GM19397 (cell line): ENCODE measurements around the gene SERPINA10.

Source experiments
- ATAC-seq: cut with Tn5 transposase; IDR thresholded peaks from one replicate; pipeline ENCODE4 v1.9.1; 2021; ENCODE audit warnings: mild to moderate bottlenecking, moderate library complexity; ENCODE audit not compliant: unreplicated experiment

The SERPINA10 gene, protein sequence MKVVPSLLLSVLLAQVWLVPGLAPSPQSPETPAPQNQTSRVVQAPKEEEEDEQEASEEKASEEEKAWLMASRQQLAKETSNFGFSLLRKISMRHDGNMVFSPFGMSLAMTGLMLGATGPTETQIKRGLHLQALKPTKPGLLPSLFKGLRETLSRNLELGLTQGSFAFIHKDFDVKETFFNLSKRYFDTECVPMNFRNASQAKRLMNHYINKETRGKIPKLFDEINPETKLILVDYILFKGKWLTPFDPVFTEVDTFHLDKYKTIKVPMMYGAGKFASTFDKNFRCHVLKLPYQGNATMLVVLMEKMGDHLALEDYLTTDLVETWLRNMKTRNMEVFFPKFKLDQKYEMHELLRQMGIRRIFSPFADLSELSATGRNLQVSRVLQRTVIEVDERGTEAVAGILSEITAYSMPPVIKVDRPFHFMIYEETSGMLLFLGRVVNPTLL

DNA sequence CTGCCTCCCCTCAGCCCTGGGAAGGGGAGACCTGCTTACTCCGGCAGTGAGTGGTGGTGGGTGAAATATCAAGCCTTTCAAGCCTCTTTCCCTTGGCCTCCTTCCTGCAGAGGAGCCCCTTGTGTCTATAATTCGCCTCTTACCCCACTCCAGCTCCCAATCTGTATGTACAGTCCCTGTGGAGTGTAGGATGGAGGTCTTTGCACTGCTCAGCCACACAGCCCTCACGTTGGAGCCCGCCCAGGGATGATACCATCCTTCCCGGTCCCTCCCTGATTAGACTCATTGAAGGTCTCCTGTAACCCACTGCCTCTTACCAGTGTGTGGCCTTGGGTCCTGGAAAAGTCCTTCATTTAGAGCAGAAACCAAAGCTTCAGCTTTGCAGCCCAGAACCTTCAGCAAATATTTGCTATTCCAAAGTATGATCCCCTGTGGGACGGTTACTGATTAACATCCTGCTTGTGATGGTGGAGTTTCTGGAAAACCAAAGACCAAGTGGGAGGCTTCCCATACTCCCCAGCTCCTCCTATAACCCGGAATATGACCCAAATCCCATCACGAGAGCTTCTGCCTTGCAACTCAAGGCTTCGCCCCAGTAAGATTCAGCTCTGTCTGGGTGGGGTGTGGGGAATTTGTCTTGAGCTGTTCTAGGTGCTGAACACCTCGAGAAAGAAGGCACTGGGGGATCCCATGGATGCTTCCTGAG lies at the start of gene SERPINA10:
Gene SERPINA10, minus strand, starts transcription at position 397 of the 706 bp plus-strand sequence. CDS start 2,675 bp downstream, outside the sequence.
- no peak for ATAC-seq

DNA sequence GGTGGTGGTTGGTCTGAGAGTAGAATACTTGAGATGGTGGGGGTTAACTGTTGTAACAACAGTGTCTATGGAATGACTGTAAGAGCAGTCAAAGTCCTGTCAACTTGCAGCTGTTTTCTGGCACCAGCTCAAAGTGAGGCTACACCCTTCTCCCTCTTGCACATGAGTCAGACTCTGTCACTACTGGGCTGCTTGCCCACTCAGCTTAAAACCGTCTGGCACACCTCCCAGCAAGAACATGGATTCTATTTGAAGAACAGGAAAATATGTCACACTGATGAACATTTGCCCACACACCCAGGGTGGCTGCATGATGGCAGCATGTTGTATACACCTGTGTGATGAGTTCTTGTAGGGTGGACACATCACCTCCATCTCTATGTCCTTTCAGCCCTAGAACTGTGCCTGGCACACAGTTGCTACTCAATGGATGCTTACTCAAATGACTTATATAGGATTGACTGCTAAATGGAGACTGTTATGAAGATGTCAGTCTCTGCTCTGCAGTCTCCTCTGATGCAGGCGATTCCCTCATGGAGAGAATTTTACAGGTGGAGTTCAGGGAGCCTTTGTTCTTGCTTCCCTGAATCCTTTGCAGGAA lies 49.4 kb upstream of the SERPINA10 start:
- no peak for ATAC-seq

DNA sequence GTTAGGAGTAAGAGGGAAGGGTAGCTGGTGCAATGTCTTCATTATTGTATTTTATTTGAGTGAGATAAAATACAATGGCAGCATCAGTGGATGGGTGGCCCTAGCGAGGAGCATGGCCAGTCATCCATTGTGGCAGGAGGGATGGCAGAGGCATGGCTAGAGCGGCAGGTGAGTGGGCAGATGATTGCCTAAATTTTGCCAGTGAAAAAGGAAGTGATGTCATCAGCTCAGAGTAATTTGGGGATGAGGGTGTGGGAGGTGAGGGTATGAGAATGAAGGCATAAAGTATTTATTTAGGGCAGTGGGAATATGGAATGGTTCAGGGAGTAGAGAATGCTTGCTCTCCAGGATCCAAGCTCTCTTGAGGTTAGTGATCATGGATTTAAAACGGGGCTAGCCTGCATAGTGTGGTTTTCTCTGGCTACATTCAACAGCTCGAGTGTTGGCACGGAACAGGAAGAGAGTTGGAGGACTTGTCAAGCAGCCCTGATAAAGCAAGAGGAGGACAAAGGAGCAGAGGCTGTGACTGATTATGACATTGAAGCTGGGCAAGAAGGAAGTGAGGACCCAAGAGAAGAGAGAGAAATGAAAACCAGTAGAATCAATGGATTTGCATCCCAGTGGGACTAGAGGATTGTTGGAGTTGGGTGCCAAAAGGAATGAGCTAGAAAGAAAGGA lies 48.7 kb upstream of the SERPINA10 start:
- no peak for ATAC-seq

DNA sequence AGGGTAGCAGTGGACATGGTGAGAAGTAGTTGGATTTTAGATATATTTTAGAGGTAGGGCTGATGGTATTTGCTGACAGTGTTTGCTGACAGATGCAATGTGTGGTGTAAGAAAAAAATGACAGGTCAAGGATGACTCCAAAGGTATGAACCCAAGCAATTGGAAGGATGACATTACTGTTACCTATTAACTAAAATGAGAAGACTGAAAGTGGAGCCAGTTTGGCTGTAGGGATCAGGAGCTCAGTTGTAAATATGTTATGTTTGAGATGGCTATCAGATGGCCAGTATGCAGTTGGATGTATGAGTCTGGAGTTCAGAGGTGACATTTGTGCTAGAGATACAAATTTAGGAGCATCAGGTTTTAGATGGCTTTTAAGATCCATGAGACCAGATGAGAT lies 47.5 kb upstream of the SERPINA10 start:
- ATAC-seq: no peak

DNA sequence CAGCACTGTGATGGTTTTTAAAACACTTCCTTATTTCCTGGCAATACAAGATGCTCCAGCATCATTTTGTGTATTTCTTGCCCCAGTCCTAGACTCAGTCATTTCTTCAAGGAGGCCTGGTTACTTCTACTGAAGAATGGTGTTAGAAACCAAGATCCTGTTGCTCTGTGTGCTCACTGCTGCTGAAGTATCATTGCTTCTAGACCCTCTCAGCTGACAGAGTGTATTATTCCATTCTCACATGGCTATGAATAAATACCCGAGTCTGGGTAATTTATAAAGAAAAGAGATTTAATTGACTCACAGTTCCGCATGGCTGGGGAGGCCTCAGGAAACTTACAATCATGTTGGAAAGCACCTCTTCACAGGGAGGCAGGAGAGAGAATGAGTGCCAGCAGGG lies 45.0 kb upstream of the SERPINA10 start:
- no peak for ATAC-seq

DNA sequence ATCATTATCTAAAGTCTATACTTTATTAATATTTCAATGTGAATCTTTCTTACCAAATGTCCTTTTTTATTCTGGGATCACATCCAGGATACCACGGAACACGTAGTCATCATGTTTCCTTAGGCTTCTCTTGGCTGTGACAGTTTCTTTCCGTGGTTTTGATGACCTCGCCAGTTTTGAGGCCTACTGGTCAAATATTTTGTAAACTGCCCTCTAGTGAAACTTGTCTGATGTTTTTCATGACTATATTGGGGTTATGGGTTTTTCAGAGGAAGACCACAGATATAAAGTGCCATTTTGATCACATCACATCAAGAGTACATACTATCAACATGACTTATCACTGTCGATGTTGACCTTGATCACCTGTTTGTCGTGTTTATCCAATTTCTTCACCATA lies 44.2 kb upstream of the SERPINA10 start:
- no peak for ATAC-seq

DNA sequence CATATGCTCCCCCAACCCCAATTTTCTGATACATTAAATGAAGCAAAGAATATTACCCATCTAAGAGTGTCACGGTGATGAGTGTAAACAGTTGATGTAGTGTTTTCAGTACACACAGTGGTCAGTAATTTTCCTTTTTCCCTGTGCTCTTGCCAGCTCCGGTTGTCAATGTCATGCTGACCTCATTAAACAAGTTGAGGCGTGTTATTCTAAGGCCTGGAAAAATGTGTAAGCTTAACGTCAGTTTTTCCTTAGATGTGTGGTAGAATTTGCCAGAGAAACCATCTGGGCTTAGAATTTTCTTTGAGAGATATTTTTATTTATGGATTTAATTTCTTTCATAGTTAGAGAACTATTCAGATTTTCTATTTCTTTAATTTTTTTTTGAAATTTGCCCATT lies 41.8 kb upstream of the SERPINA10 start:
- ATAC-seq: no peak

DNA sequence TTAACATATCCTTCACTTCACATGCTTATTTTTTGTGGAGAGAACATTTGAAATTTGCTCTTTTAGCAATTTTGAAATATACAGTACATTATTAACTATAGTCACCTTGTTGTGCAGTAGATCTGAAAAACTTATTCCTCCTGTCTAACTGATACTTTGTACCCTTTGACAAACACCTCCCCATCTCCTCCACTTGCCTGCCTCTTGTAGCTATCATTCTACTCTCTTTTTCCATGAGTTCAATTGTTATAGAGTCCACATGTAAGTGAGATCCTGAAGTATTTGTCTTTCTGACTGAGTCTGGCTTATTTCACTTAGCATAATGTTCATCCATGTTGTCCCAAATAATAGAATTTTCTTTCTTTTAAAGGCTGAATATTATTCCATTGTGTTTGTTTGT lies 39.5 kb upstream of the SERPINA10 start:
- no peak for ATAC-seq

DNA sequence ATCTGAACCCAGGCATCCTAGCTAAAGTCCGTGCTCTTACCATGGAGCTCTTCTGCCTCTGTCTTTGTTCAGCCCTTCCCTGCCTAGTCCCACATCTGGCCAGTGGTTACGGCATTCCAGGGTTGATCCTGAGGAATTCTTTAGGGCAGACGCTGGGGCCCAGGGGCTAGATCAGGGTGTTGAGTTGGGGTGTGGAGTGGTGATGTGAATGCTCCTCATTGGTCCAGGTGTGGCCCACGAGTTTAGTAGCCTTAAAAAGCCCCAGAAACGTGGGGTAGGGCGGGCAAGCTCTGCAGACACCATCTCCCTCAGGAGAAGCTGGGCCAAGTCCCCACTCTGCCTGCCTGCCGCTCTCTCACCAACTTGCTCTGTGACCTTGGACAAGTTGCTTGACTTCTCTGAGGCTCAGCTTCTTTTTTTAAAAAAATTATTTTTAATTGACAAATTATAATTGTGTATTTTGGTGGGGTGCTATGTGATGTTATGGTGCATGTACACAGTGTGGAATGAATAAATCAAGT lies 39.1 kb upstream of the SERPINA10 start:
- ATAC-seq: no peak

DNA sequence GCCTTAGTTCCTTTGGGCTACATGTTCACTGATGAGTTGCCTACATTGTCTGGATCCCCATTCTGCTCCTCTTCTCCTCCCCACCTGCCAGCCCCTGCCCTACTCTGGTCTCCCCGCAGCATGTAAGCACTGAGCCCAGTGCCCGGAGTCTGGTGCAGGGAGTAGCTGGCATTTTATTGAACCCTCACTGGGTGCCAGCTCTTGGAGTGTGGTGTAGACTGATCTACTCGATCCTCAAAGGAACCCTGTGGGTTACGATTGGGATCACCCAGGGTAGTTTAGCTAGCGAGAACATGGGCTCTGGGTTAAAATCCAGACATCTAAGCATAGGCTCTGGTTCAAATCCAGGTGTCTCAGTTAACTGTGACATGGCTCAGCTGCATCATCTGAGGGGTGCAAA lies 38.4 kb upstream of the SERPINA10 start:
- no peak for ATAC-seq

DNA sequence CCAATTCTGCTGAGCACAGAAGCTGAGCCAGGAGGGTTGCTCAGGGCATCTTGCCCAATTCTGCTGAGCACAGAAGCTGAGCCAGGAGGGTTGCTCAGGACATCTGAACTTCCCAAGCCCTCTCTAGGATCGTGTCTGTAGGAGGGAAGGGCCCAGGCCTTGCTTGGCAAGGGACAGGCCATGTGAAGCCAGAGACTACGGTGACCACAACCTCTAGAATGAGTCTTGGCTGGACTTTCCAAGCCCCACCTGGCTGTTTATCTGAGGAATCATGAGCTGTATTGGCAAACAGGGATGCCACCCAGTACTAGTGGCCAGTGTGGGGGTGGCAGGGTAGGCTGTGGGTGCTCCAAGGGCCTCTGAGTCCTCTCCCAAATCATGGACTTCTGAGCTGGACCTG lies 37.8 kb upstream of the SERPINA10 start:
- ATAC-seq: no peak

DNA sequence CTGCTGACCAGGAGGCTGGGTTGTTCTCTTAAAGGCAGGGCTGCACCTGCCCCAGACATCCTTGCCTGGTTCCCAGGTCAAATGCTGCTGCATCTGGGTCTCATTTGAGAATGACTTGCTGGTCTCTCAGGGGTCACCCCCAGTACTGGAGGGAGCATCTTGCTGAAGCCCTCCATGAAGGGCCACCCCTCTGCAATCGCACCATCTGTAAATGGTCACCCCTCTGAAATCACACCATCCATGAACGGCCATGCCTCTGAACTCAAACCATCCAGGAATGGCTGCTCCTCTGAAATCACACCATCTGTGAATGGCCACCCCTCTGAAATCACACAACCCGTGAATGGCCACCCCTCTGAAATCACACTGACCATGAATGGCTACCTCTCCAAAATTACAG lies 37.4 kb upstream of the SERPINA10 start:
- ATAC-seq: no peak

DNA sequence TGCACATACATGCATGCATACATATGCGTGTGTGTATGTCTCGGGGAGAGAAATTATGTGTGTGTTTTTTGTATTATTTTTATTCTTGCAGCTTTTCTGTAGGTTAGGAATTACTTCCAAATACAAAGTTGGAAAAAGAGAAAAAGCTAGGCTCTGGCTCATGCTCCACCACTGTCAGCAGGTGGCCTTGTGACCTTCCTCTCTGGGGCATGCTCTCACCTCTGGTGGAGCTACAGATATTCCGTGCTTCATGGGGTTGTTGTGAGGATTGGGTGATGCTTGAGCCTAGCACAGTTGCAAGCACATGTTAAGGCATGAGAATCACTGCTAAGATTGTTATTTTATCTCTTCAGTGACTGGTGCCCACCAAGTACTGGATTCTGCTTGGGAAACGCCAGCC lies 36.8 kb upstream of the SERPINA10 start:
- no peak for ATAC-seq

DNA sequence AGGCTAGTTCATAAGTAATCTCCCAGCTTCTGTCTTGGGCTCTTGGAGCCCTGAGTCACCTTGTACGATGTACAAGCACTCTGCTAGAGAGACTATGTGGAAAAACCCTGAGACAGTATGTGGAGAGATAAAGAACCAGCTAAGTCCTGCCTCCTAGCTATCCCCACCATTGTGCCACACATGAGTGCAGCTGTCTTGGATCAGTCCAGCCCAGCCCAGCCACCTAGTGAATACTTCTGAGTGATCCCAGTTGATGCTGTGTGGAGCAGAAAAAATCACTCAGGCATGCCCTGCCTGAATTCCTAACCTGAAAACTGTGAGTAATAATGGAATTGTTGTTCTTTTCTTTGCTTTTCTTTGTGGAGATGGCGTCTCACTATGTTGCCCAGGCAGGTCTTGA lies 35.1 kb upstream of the SERPINA10 start:
- ATAC-seq: no peak

DNA sequence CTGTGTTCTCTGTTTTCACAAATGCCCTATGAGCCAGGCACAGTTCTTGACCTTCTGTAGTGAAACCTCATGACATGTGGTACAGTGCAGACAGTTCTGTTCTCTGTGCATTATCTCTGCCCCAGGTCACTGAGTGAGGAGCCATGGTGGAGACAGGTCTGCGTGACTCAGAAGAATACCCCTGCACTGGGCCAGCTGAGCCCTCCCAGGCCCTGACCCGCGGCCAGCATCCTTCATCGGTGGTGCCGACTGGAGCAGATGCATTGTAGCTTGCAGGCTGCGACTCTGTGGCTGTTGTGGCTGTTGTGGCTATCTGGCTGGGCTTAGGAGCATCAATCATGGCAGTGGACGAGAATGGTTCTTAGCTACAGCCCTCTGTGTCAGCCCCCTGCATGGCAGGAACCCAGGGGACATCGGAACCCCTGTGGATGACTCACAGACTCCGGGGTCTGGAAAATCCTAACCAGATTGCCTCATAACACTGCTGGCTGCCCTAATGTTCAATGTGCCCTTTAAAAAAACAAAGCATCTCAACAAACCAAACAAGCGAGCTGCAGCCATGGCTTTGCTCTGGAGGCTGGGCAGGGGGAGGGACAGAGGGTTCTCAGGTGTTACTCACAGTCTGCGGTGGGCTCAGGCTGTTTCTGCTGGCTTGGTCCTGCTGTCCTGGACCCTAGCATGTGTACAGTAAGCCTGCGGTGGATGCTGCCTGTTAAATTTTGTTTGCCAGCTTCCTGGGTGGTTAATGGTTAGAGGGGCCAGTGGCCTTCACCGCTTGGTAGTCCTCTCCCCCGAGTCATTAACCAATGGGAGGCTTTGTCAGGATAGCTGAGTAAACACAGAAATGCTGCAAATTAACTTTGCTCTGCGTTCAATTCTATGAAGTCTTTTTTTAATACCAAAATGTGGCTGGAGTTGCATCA lies 29.8 kb upstream of the SERPINA10 start, which contains the start of gene SERPINA6:
Gene SERPINA6, minus strand, starts transcription at position 689 of the 923 bp plus-strand sequence. CDS start 8,688 bp downstream, outside the sequence.
- ATAC-seq: no peak

DNA sequence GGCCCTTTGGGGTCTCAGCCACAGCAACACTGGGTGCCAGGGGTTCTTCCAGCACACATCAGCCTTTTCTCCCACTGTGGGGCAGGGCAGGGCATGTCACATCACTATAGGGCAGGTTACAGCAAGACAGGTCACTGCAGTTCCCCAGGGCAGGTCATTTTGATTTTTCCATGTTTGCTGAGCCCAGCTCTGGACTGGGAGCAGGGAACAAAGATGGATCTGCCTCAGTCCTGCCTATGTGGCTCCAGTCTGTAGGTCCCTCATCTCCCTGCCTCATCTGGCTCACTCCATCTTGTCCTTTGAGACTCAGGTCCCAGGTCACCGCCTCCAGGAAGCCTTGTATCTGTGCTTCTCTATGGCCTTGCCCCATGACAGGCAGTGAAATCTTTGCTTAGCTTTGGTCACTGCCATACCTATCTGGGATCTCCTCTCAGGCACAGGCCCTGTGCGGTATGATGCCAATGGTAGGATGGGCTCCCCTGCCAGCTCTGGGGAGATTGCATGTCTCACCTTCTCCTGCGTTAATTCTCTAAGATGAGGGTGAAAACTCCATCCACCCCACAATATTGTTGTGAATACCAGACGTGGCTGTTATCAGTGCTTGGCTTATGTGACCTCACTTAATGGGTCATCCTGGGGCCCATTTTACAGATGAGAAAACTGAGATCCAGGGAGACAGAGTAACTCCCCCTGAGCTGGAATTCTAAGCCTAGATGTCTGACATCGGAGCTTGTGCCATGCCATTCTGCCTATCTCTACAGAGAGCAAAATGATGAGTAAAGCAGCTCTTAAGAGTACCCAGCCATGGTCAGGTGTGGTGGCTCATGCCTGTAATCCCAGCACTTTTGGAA lies 28.6 kb upstream of the SERPINA10 start:
- no peak for ATAC-seq

DNA sequence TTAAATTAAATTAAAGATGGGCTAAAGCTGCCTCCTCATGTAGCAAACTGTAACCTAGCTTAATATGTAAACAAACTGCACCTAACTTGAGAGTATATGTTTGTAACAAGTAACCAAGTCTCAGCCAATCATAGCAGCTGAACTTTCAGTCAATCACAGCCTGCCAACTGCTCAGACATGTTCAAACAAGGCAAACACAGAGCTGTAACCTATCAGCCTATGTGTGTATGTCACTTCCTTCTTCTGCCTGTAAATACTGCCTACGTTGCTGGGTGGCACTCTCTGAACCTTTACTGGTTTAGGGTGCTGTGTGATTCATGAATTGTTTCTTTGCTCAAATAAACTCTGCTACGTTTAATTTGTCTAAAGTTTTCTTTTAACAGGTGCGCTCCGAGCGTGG lies 27.2 kb upstream of the SERPINA10 start:
- ATAC-seq: no peak

DNA sequence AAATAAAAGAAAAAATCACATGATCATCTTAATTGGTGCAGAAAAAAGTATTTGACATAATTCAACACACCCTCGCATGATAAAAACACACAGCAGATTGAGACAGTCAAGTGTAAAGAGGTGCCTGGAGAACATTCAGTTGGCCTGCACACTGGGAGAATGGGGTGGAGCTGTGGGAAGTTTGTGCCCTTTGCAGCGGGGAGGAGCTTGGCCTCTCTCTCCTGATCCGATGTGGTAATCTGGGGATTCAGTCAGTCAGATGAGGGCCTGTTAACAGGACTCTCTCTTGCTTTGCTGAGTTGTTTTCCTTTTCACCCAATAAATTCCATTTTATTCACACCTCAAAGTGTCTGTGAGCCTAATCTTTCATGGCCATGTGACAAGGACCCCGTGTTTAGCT lies 24.2 kb upstream of the SERPINA10 start:
- ATAC-seq: no peak

DNA sequence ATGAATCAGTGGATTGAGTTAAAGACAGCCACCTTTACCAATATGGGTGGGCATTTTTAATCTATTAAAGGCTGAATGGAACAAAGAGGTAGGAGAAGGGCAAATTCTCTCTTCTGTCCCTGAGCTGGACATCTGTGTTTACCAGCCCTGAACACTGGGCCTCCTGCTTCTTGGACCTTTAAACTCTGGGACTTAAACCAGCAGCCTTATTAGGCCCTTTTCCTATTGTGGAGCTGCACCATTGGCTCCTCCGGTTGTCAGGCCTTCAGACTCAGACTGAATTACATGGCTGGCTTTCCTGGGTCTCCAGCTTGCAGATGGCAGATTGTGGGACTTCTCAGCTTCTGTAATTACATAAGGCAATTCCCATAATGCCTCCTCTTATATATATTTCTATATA lies 23.6 kb upstream of the SERPINA10 start:
- no peak for ATAC-seq
